Gastroesophageal sphincter (tissue), 3 donors: ENCODE measurements around the gene ARHGAP5.

Experiments used
- CTCF ChIP-seq, 4 experiments: fragments of 200-600 bp in 2 of 4; fragments of 450-650 bp in 2 of 4; sonication (generic) in 1 of 4; IDR thresholded peaks; one replicate each; pipeline ENCODE4 v1.5.1; 2017 to 2019; ENCODE audit warnings: antibody characterized with exemption in 4 of 4, mild to moderate bottlenecking in 2 of 4, moderate library complexity in 2 of 4
- POLR2A ChIP-seq, 2 donors: fragments of 450-650 bp; IDR thresholded peaks; one replicate each; pipeline ENCODE4 v1.6.1; 2017; ENCODE audit warnings: antibody characterized with exemption in 2 of 2, mild to moderate bottlenecking in 2 of 2, moderate library complexity in 1 of 2

GRCh38 chr14:32078858-32079216 is 1.7 kb downstream of the ARHGAP5 start:
- TF ChIP-seq CTCF (IDR thresholded peaks at IDR 0.05) (no peak), POLR2A (IDR thresholded peaks at IDR 0.05) (no peak)
